Caco-2 (cell line): ENCODE results near the gene SMG9. TPM values are rescaled to one million over a fixed set of nuclear protein-coding genes. Genes with fewer than 3 reads are reported as not detected.

Source experiments
- BruUV-seq: library from RNA; stranded (reverse); fragments of 400-500 nt; replicated peaks from 2 replicates; lab custom pipeline; 2021; lab: Mats Ljungman, UMichigan
- CTCF ChIA-PET: fragments of 300-600 bp; sonication (Branson Sonifier 250); formaldehyde crosslinking; loops from one replicate; lab custom pipeline; 2022; ENCODE audit warnings: antibody characterized with exemption; lab: Charles Lee
- POLR2A ChIA-PET: fragments of 300-600 bp; sonication (Branson Sonifier 250); formaldehyde crosslinking; loops from one replicate; lab custom pipeline; 2022; ENCODE audit warnings: antibody characterized with exemption; lab: Charles Lee
- DNase-seq, 2 experiments: peaks; one replicate each; pipeline versions ENCODE4 v3.0.0 to v3.0.0-alpha.2; 2020 to 2022
- H3K27me3 ChIP-seq: replicated peaks from 2 replicates; pipeline ENCODE4 v1.6.0; 2011; ENCODE audit warnings: low read length; ENCODE audit not compliant: control insufficient read depth, insufficient read depth
- H3K36me3 ChIP-seq: 2 replicates; pipeline ENCODE4 v1.5.1; 2011; ENCODE audit warnings: low read length; ENCODE audit not compliant: control insufficient read depth, insufficient read depth
- H3K4me1 ChIP-seq: fragments of 250-450 bp; sonication (Bioruptor Pico); 2 replicates; pipeline ENCODE4 v1.5.1; 2020; ENCODE audit warnings: mild to moderate bottlenecking
- H3K4me3 ChIP-seq: 2 replicates; pipeline ENCODE4 v1.5.1; 2011; ENCODE audit warnings: low read depth, mild to moderate bottlenecking, control low read depth, low read length
- H3K9me3 ChIP-seq: fragments of 250-450 bp; sonication (Bioruptor Pico); 2 replicates; pipeline ENCODE4 v1.5.1; 2020; ENCODE audit warnings: mild to moderate bottlenecking, moderate library complexity
- H3K27ac Mint-ChIP-seq: one replicate; pipeline ENCODE4 v1.8.0; 2022; ENCODE audit warnings: mixed read lengths; ENCODE audit not compliant: unreplicated experiment
- H3K27me3 Mint-ChIP-seq: one replicate; pipeline ENCODE4 v1.8.0; 2022; ENCODE audit warnings: mixed read lengths; ENCODE audit not compliant: insufficient read depth, unreplicated experiment
- H3K36me3 Mint-ChIP-seq: one replicate; pipeline ENCODE4 v1.8.0; 2022; ENCODE audit warnings: mild to moderate bottlenecking, mixed read lengths; ENCODE audit not compliant: insufficient read depth, unreplicated experiment
- H3K4me1 Mint-ChIP-seq: one replicate; pipeline ENCODE4 v1.8.0; 2022; ENCODE audit warnings: low read depth, mixed read lengths; ENCODE audit not compliant: unreplicated experiment
- H3K4me3 Mint-ChIP-seq: one replicate; pipeline ENCODE4 v1.8.0; 2022; ENCODE audit warnings: mild to moderate bottlenecking, moderate library complexity, mixed read lengths; ENCODE audit not compliant: unreplicated experiment
- H3K9me3 Mint-ChIP-seq: one replicate; pipeline ENCODE4 v1.8.0; 2022; ENCODE audit warnings: mixed read lengths; ENCODE audit not compliant: unreplicated experiment
- intact Hi-C: fragments of 100-400 bp; cut with micrococcal nuclease; formaldehyde crosslinking; loops from one replicate; pipeline ENCODE4 v1.10.0; 2022; ENCODE audit not compliant: unreplicated experiment
- total RNA-seq: library from RNA; stranded (reverse); gene quantifications from 2 replicates; pipeline ENCODE4 v1.2.3, GENCODE V29; 2022
- TF ChIP-seq, protein P1 (sequence below), 2 experiments: fragments of 200-600 bp in 1 of 2; IDR thresholded peaks; 1 replicate in 1 of 2; 2 replicates in 1 of 2; pipeline versions ENCODE4 v1.5.1 to v1.8.0; 2011 to 2022; ENCODE audit warnings: antibody characterized with exemption in 1 of 2, control low read depth in 1 of 2, inconsistent platforms in 1 of 2, low read depth in 1 of 2, low read length in 1 of 2, mild to moderate bottlenecking in 1 of 2, moderate library complexity in 1 of 2; ENCODE audit not compliant: insufficient read depth in 1 of 2, severe bottlenecking in 1 of 2, unreplicated experiment in 1 of 2

SMG9 gene
- total RNA-seq, 1 experiment from 2014 or later: 87.6 TPM

- H3K4me1 Mint-ChIP-seq: peaks cover 18% of the 10 kb centered on the region
Observed at GRCh38 chr19:43749152-43749551, 5.6 kb downstream of the SMG9 start.

DNA sequence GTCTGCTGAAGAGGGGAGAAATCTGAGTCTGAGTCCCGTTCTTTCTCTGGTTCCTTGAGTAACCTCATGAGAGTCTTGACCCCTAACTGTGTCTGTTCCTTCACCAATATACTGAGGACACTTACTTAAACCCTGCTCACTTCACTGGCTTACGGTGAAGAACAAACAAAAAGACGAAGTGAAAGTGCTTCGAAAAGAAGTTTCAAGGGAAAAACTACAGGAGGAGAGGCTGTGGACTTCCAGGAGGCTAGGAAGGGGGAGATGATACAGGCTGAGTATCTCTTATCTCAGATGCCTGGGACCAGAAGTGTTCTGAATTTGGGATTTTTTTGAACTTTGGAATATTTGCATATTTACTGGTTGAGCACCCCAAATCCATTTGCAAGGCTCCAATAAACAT is 6.1 kb downstream of the SMG9 start:
- Mint-ChIP-seq H3K9me3 (no peaks in the 10 kb centered on the region), H3K4me1 (peaks cover 18% of the 10 kb centered on the region), H3K36me3 (peaks cover 45% of the 10 kb centered on the region), H3K4me3 (no peak overlapping the region), H3K27ac (no peak overlapping the region), H3K27me3 (no peaks in the 10 kb centered on the region)
- ChIA-PET POLR2A (no interaction called here), CTCF (no interaction called here)
- TF ChIP-seq, protein P1, sequence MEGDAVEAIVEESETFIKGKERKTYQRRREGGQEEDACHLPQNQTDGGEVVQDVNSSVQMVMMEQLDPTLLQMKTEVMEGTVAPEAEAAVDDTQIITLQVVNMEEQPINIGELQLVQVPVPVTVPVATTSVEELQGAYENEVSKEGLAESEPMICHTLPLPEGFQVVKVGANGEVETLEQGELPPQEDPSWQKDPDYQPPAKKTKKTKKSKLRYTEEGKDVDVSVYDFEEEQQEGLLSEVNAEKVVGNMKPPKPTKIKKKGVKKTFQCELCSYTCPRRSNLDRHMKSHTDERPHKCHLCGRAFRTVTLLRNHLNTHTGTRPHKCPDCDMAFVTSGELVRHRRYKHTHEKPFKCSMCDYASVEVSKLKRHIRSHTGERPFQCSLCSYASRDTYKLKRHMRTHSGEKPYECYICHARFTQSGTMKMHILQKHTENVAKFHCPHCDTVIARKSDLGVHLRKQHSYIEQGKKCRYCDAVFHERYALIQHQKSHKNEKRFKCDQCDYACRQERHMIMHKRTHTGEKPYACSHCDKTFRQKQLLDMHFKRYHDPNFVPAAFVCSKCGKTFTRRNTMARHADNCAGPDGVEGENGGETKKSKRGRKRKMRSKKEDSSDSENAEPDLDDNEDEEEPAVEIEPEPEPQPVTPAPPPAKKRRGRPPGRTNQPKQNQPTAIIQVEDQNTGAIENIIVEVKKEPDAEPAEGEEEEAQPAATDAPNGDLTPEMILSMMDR (IDR thresholded peaks at IDR 0.05; ENCODE audit: insufficient read depth in 1 of 2, low read depth in 1 of 2, low read length in 1 of 2, severe bottlenecking in 1 of 2, unreplicated experiment in 1 of 2): no peak
- no peak overlapping the region for H3K4me3 ChIP-seq
- H3K27me3 ChIP-seq: no peaks in the 10 kb centered on the region
- intact Hi-C loops: no loop called here
- peaks cover 2% of the 10 kb centered on the region for H3K36me3 ChIP-seq
- H3K9me3 ChIP-seq: no peaks in the 10 kb centered on the region
- no TSS peak for BruUV-seq
- H3K4me1 ChIP-seq: no peaks in the 10 kb centered on the region
- DNase-seq: no peak

More at GRCh38 chr19:43749152-43749551, 5.6 kb downstream of the SMG9 start:
- no peaks in the 10 kb centered on the region for H3K9me3 Mint-ChIP-seq
- no peaks in the 10 kb centered on the region for H3K4me1 ChIP-seq
- no peak overlapping the region for H3K4me3 Mint-ChIP-seq
- ChIA-PET CTCF (no interaction called here), POLR2A (interaction anchor here (1.1 kb wide), 1 partner anchor 346 kb away, joined by 3 read pairs; no protein-coding TSS in a partner anchor)
- no peaks in the 10 kb centered on the region for H3K27me3 Mint-ChIP-seq
- H3K4me3 ChIP-seq: no peak overlapping the region
- no peak overlapping the region for H3K27ac Mint-ChIP-seq
- no peak for DNase-seq
- peaks cover 2% of the 10 kb centered on the region for H3K36me3 ChIP-seq
- BruUV-seq: no TSS peak
- peaks cover 42% of the 10 kb centered on the region for H3K36me3 Mint-ChIP-seq
- no peaks in the 10 kb centered on the region for H3K9me3 ChIP-seq
- no peaks in the 10 kb centered on the region for H3K27me3 ChIP-seq
- TF ChIP-seq, protein P1 (IDR thresholded peaks at IDR 0.05; ENCODE audit: insufficient read depth in 1 of 2, low read depth in 1 of 2, low read length in 1 of 2, severe bottlenecking in 1 of 2, unreplicated experiment in 1 of 2): no peak
- intact Hi-C loops: no loop called here

- ChIA-PET CTCF (no interaction called here), POLR2A (no interaction called here)
- Histone ChIP-seq H3K4me3 (no peak overlapping the region), H3K27me3 (no peaks in the 10 kb centered on the region), H3K36me3 (peaks cover 2% of the 10 kb centered on the region), H3K4me1 (no peaks in the 10 kb centered on the region), H3K9me3 (no peaks in the 10 kb centered on the region)
- Mint-ChIP-seq H3K36me3 (peaks cover 50% of the 10 kb centered on the region), H3K4me3 (no peak overlapping the region), H3K4me1 (peaks cover 18% of the 10 kb centered on the region), H3K9me3 (no peaks in the 10 kb centered on the region), H3K27me3 (no peaks in the 10 kb centered on the region), H3K27ac (no peak overlapping the region)
- intact Hi-C loops: no loop called here
- TF ChIP-seq, protein P1 (IDR thresholded peaks at IDR 0.05; ENCODE audit: insufficient read depth in 1 of 2, low read depth in 1 of 2, low read length in 1 of 2, severe bottlenecking in 1 of 2, unreplicated experiment in 1 of 2): no peak
- no peak for DNase-seq
- BruUV-seq: no TSS peak
Observed at GRCh38 chr19:43748205-43748594, 6.6 kb downstream of the SMG9 start.
